Liver (tissue), 3 donors: Measurements from ENCODE around the gene ADGRA1.

Experiments
- EGR1 ChIP-seq, 2 donors: IDR thresholded peaks; 2 replicates each; pipeline ENCODE4 v1.6.1; 2016 to 2018; ENCODE audit warnings: antibody characterized with exemption in 2 of 2, low read depth in 2 of 2
- GABPA ChIP-seq, 2 donors: IDR thresholded peaks in 1 of 2; conservative IDR thresholded peaks in 1 of 2; 2 replicates each; pipeline ENCODE4 v1.6.1; 2016; ENCODE audit warnings: antibody characterized with exemption in 2 of 2, mild to moderate bottlenecking in 1 of 2, moderate library complexity in 1 of 2
- HNF4A ChIP-seq, 2 donors: conservative IDR thresholded peaks; 2 replicates each; pipeline ENCODE4 v1.6.1; 2016; ENCODE audit warnings: antibody characterized with exemption in 2 of 2, mild to moderate bottlenecking in 2 of 2
- RAD21 ChIP-seq, 2 donors: IDR thresholded peaks; 2 replicates each; pipeline ENCODE4 v1.6.1; 2016; ENCODE audit warnings: antibody characterized with exemption in 2 of 2, mild to moderate bottlenecking in 2 of 2
- SP1 ChIP-seq: IDR thresholded peaks from 2 replicates; pipeline ENCODE4 v1.6.1; 2018; ENCODE audit warnings: antibody characterized with exemption, mild to moderate bottlenecking
- TAF1 ChIP-seq: conservative IDR thresholded peaks from 2 replicates; pipeline ENCODE4 v1.6.1; 2016; ENCODE audit warnings: antibody characterized with exemption, mild to moderate bottlenecking
- YY1 ChIP-seq: IDR thresholded peaks from 2 replicates; pipeline ENCODE4 v1.6.1; 2016; ENCODE audit warnings: antibody characterized with exemption, mild to moderate bottlenecking
- TF ChIP-seq, protein P1 (sequence below): fragments of 150-350 bp; IDR thresholded peaks from 2 replicates; pipeline ENCODE4 v1.5.1; 2017; ENCODE audit warnings: improper control_type of control experiment, low read depth, low read length; ENCODE audit not compliant: missing input control
- TF ChIP-seq, protein P2 (sequence below): IDR thresholded peaks from 2 replicates; pipeline ENCODE4 v1.6.1; 2016; ENCODE audit warnings: antibody characterized with exemption
- TF ChIP-seq, protein P3 (sequence below): IDR thresholded peaks from 2 replicates; pipeline ENCODE4 v1.6.1; 2016; ENCODE audit warnings: antibody characterized with exemption, mild to moderate bottlenecking
- TF ChIP-seq, protein P4 (sequence below): IDR thresholded peaks from 2 replicates; pipeline ENCODE4 v1.6.1; 2016; ENCODE audit warnings: antibody characterized with exemption
- donor health status: healthy.
- donor health status: healthy.

DNA sequence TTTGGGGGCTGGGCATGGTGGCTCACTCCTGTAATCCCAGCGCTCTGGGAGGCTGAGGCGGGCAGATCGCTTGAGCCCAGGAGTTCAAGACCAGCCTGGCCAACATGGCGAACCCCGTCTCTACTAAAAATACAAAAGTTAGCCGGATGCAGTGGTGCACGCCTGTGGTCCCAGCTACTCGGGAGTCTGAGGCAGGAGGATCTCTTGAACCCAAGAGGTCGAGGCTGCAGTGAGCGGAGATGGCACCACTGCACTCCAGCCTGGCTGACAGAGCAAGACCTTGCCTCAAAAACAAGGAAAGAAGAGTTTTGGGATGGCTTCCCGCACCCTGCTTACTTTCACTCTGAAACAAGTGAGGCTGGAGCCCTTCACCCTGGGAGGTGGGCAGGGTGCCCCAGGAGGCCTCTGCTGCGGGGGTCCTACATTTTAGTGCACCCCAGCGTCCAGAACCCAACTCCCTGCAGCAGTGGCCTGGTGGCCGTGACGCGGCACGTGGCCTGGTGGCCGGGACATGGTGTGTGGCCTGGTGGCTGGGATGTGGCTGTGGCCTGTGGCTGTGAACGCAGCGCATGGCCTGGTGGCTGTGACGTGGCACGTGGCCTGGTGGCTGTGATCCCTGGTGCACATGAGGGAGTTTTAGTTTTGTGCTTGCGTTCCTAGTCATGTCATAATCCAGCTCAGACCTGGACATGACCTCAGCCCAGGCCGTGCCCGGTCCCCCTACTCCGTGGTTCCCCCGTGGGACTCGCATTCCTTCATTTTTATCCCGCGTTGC, 81.6 kb downstream of the ADGRA1 start:
- TF ChIP-seq YY1 (no peak), TAF1 (no peak), RAD21 (IDR thresholded peaks at IDR 0.05) (no peak), EGR1 (IDR thresholded peaks at IDR 0.05; ENCODE audit: low read depth in 2 of 2) (no peak), SP1 (no peak), GABPA (IDR thresholded peaks at IDR 0.05 in 1 of 2, conservative IDR thresholded peaks at IDR 0.05 in 1 of 2) (no peak), HNF4A (conservative IDR thresholded peaks at IDR 0.05) (no peak)
- TF ChIP-seq, protein P1, sequence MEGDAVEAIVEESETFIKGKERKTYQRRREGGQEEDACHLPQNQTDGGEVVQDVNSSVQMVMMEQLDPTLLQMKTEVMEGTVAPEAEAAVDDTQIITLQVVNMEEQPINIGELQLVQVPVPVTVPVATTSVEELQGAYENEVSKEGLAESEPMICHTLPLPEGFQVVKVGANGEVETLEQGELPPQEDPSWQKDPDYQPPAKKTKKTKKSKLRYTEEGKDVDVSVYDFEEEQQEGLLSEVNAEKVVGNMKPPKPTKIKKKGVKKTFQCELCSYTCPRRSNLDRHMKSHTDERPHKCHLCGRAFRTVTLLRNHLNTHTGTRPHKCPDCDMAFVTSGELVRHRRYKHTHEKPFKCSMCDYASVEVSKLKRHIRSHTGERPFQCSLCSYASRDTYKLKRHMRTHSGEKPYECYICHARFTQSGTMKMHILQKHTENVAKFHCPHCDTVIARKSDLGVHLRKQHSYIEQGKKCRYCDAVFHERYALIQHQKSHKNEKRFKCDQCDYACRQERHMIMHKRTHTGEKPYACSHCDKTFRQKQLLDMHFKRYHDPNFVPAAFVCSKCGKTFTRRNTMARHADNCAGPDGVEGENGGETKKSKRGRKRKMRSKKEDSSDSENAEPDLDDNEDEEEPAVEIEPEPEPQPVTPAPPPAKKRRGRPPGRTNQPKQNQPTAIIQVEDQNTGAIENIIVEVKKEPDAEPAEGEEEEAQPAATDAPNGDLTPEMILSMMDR = no peak
- TF ChIP-seq, protein P2, sequence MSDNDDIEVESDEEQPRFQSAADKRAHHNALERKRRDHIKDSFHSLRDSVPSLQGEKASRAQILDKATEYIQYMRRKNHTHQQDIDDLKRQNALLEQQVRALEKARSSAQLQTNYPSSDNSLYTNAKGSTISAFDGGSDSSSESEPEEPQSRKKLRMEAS = no peak
- TF ChIP-seq, protein P3, sequence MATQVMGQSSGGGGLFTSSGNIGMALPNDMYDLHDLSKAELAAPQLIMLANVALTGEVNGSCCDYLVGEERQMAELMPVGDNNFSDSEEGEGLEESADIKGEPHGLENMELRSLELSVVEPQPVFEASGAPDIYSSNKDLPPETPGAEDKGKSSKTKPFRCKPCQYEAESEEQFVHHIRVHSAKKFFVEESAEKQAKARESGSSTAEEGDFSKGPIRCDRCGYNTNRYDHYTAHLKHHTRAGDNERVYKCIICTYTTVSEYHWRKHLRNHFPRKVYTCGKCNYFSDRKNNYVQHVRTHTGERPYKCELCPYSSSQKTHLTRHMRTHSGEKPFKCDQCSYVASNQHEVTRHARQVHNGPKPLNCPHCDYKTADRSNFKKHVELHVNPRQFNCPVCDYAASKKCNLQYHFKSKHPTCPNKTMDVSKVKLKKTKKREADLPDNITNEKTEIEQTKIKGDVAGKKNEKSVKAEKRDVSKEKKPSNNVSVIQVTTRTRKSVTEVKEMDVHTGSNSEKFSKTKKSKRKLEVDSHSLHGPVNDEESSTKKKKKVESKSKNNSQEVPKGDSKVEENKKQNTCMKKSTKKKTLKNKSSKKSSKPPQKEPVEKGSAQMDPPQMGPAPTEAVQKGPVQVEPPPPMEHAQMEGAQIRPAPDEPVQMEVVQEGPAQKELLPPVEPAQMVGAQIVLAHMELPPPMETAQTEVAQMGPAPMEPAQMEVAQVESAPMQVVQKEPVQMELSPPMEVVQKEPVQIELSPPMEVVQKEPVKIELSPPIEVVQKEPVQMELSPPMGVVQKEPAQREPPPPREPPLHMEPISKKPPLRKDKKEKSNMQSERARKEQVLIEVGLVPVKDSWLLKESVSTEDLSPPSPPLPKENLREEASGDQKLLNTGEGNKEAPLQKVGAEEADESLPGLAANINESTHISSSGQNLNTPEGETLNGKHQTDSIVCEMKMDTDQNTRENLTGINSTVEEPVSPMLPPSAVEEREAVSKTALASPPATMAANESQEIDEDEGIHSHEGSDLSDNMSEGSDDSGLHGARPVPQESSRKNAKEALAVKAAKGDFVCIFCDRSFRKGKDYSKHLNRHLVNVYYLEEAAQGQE = no peak
- TF ChIP-seq, protein P4, sequence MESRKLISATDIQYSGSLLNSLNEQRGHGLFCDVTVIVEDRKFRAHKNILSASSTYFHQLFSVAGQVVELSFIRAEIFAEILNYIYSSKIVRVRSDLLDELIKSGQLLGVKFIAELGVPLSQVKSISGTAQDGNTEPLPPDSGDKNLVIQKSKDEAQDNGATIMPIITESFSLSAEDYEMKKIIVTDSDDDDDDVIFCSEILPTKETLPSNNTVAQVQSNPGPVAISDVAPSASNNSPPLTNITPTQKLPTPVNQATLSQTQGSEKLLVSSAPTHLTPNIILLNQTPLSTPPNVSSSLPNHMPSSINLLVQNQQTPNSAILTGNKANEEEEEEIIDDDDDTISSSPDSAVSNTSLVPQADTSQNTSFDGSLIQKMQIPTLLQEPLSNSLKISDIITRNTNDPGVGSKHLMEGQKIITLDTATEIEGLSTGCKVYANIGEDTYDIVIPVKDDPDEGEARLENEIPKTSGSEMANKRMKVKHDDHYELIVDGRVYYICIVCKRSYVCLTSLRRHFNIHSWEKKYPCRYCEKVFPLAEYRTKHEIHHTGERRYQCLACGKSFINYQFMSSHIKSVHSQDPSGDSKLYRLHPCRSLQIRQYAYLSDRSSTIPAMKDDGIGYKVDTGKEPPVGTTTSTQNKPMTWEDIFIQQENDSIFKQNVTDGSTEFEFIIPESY = no peak
